WTC11 (cell line): Measurements from ENCODE around the gene NES.

Experiments
- CTCF ChIP-seq: fragments of 200-600 bp; IDR thresholded peaks from 2 replicates; pipeline ENCODE4 v1.8.0; 2022; ENCODE audit warnings: antibody characterized with exemption
- E2F4 ChIP-seq: sonication (generic); formaldehyde crosslinking; IDR thresholded peaks from 2 replicates; pipeline ENCODE4 v1.8.1; 2022; ENCODE audit warnings: low read depth, mild to moderate bottlenecking, moderate library complexity, missing genetic modification reagents, borderline replicate concordance
- E2F5 ChIP-seq: sonication (generic); formaldehyde crosslinking; IDR thresholded peaks from 2 replicates; pipeline ENCODE4 v1.8.1; 2022; ENCODE audit warnings: mild to moderate bottlenecking, moderate library complexity, missing genetic modification reagents
- ELF4 ChIP-seq: sonication (generic); formaldehyde crosslinking; IDR thresholded peaks from 2 replicates; pipeline ENCODE4 v1.8.1; 2022; ENCODE audit warnings: low read depth, mild to moderate bottlenecking, moderate library complexity, missing genetic modification reagents
- NR2C2 ChIP-seq: sonication (generic); formaldehyde crosslinking; IDR thresholded peaks from 2 replicates; pipeline ENCODE4 v1.8.0; 2022; ENCODE audit warnings: mild to moderate bottlenecking, missing genetic modification reagents
- ZSCAN18 ChIP-seq: fragments of 250-450 bp; sonication (Bioruptor Pico); IDR thresholded peaks from 2 replicates; pipeline ENCODE4 v2.1.2; 2022; ENCODE audit warnings: mild to moderate bottlenecking, moderate library complexity
- TF ChIP-seq, protein P1 (sequence below): sonication (generic); formaldehyde crosslinking; IDR thresholded peaks from 2 replicates; pipeline ENCODE4 v1.8.1; 2022; ENCODE audit warnings: low read depth, missing genetic modification reagents, borderline replicate concordance
- TF ChIP-seq, protein P2 (sequence below): sonication (generic); formaldehyde crosslinking; IDR thresholded peaks from 2 replicates; pipeline ENCODE4 v1.8.1; 2023; ENCODE audit warnings: mild to moderate bottlenecking, missing genetic modification reagents, moderate library complexity
- TF ChIP-seq, protein P3 (sequence below): sonication (generic); formaldehyde crosslinking; IDR thresholded peaks from 2 replicates; pipeline ENCODE4 v1.8.0; 2022; ENCODE audit warnings: mild to moderate bottlenecking, missing genetic modification reagents
- TF ChIP-seq, protein P4 (sequence below): sonication (generic); formaldehyde crosslinking; IDR thresholded peaks from 2 replicates; pipeline ENCODE4 v1.8.0; 2022; ENCODE audit warnings: mild to moderate bottlenecking, missing genetic modification reagents
- TF ChIP-seq, protein P5 (sequence below): sonication (generic); formaldehyde crosslinking; IDR thresholded peaks from 2 replicates; pipeline ENCODE4 v1.8.1; 2023; ENCODE audit warnings: mild to moderate bottlenecking, missing genetic modification reagents, borderline replicate concordance

- TF ChIP-seq CTCF (no peak), ELF4 (CRISPR knock-in tag) (no peak), ZSCAN18 (CRISPR knock-in tag) (no peak), E2F5 (CRISPR knock-in tag) (no peak), NR2C2 (CRISPR knock-in tag) (no peak), E2F4 (CRISPR knock-in tag) (no peak)
- TF ChIP-seq, protein P1, sequence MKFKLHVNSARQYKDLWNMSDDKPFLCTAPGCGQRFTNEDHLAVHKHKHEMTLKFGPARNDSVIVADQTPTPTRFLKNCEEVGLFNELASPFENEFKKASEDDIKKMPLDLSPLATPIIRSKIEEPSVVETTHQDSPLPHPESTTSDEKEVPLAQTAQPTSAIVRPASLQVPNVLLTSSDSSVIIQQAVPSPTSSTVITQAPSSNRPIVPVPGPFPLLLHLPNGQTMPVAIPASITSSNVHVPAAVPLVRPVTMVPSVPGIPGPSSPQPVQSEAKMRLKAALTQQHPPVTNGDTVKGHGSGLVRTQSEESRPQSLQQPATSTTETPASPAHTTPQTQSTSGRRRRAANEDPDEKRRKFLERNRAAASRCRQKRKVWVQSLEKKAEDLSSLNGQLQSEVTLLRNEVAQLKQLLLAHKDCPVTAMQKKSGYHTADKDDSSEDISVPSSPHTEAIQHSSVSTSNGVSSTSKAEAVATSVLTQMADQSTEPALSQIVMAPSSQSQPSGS: no peak
- TF ChIP-seq, protein P2, sequence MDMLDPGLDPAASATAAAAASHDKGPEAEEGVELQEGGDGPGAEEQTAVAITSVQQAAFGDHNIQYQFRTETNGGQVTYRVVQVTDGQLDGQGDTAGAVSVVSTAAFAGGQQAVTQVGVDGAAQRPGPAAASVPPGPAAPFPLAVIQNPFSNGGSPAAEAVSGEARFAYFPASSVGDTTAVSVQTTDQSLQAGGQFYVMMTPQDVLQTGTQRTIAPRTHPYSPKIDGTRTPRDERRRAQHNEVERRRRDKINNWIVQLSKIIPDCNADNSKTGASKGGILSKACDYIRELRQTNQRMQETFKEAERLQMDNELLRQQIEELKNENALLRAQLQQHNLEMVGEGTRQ (CRISPR knock-in tag): no peak
- TF ChIP-seq, protein P3, sequence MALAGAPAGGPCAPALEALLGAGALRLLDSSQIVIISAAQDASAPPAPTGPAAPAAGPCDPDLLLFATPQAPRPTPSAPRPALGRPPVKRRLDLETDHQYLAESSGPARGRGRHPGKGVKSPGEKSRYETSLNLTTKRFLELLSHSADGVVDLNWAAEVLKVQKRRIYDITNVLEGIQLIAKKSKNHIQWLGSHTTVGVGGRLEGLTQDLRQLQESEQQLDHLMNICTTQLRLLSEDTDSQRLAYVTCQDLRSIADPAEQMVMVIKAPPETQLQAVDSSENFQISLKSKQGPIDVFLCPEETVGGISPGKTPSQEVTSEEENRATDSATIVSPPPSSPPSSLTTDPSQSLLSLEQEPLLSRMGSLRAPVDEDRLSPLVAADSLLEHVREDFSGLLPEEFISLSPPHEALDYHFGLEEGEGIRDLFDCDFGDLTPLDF (CRISPR knock-in tag): no peak
- TF ChIP-seq, protein P4, sequence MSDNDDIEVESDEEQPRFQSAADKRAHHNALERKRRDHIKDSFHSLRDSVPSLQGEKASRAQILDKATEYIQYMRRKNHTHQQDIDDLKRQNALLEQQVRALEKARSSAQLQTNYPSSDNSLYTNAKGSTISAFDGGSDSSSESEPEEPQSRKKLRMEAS: no peak
- TF ChIP-seq, protein P5, sequence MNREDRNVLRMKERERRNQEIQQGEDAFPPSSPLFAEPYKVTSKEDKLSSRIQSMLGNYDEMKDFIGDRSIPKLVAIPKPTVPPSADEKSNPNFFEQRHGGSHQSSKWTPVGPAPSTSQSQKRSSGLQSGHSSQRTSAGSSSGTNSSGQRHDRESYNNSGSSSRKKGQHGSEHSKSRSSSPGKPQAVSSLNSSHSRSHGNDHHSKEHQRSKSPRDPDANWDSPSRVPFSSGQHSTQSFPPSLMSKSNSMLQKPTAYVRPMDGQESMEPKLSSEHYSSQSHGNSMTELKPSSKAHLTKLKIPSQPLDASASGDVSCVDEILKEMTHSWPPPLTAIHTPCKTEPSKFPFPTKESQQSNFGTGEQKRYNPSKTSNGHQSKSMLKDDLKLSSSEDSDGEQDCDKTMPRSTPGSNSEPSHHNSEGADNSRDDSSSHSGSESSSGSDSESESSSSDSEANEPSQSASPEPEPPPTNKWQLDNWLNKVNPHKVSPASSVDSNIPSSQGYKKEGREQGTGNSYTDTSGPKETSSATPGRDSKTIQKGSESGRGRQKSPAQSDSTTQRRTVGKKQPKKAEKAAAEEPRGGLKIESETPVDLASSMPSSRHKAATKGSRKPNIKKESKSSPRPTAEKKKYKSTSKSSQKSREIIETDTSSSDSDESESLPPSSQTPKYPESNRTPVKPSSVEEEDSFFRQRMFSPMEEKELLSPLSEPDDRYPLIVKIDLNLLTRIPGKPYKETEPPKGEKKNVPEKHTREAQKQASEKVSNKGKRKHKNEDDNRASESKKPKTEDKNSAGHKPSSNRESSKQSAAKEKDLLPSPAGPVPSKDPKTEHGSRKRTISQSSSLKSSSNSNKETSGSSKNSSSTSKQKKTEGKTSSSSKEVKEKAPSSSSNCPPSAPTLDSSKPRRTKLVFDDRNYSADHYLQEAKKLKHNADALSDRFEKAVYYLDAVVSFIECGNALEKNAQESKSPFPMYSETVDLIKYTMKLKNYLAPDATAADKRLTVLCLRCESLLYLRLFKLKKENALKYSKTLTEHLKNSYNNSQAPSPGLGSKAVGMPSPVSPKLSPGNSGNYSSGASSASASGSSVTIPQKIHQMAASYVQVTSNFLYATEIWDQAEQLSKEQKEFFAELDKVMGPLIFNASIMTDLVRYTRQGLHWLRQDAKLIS: no peak
These were observed 14.0 kb downstream of the NES start for GRCh38 chr1:156663178-156663577.
